Kasumi-1 (cell line): ENCODE results near the gene GIPC3.

Source experiments
- DNase-seq, 2 experiments: peaks; one replicate each; lab custom pipeline; 2025; lab: John Stamatoyannopoulos, UW

GIPC3 gene

GRCh38 chr19:3585301-3586126 is at the start of gene GIPC3:
Gene GIPC3 (plus strand): TSS chr19:3585478. CDS start chr19:3585598, 120 bp downstream.
- DNase-seq = no peak

DNA sequence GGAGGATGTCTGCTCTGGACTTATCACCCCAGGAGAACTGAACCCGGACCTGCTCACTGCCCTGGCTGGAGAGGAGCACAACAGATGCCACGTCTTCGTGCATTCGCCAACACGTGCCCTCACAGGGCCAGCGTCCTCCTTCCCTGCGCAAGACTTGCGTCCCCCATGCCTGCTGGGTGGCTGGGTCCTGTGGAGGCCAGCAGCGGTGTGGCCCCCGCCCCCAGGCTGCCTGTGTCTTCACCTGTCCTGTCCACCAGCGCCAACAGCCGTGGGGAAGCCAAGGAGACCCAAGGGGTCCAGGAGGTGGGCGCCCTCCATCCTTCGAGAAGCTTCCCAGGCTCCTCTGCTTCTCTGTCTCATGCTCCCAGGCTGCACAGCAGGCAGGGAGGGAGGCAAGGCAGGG is 49.7 kb upstream of the GIPC3 start:
- no peak for DNase-seq

- no peak for DNase-seq
Measured at GRCh38 chr19:3535981-3536380, 49.3 kb upstream of the GIPC3 start.

GRCh38 chr19:3536429-3537100 is 48.7 kb upstream of the GIPC3 start:
- DNase-seq = no peak

DNA sequence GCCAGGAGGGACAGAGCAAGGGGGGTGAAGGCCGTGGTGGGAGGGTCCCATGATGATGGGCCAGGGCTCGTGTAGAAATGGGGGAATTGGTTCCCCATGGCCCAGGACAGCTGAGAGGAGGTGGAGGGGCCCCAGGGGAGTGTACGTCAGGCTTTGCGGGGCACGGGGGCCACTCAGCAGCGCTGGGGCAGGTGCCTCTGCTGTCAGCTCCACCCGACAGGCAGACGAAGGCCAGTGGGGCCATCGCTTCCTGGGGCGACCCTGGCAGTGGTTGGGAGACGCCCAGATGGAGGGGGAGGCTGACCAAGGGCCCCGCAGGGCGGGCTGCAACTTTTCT is 48.2 kb upstream of the GIPC3 start:
- DNase-seq = no peak

DNA sequence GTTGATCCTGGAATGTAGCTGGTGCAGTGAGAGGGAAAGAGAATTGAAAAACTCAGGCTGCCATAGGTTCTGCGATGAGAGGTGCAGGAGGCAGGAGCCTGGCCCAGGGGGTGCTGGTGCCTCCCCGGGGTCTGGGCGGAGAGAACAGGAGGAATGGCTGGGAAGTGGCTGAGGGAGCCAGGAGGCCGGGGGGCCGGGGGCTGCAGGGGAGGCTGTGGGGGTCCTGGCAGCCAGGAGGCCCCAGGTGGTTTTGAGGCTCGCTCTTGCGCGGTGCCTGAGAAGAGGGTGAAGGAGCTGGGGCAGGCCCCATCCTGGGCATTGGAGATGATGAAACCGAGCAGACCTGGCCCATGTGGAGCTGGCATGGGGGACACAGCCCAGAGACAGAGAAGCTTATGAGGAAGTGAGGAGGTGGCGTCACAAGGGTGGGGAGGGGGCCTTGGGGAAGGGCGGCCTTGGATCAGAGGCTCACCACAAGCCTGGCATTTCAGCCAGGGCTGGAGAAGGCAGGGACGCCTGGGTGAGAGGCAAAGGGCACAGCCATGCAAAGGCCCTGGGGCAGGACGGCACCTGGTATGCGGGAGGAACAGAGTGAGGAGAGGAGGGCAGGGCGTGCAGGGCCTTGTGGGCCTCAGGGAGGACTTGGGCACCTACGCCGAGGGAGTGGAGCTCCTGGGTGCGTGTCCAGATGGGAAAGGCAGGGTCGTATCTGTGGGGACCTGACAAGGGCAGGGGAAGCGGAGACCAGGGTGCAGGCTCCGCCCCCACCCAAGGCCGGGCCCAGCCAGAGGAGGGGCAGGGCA is 47.6 kb upstream of the GIPC3 start:
- DNase-seq = no peak

DNA sequence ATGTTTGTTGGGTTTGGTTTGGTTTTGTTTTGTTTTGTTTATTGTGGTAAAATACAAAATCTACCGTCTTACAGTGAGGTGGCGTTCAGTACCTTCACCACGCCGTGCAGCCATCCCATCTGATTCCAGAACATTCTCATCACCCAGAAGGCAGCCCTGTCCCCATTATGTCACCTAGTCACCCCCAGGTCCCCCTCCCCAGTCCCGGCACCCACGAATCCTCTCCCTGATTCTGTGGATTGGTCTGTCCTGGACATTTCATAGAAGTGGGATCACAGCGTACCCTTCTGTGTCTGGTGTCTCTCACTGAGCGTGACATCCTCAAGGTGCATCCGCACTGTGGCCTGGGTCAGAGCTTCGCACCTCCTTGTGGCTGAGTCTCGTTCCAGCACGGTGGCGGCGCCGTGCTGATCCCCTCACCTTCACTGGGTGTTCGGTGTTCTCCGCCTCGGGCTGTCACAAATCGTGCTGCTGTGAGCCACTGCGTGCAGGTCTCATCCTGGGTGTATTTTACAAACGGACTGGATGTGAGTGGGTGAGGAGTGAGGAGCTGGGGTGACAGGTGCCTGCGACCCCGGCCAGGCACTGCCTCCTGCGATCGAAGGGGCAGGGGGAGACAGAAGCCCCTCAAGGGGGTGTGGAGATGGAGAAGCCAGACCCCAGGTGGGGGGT is 46.9 kb upstream of the GIPC3 start:
- no peak for DNase-seq

DNA sequence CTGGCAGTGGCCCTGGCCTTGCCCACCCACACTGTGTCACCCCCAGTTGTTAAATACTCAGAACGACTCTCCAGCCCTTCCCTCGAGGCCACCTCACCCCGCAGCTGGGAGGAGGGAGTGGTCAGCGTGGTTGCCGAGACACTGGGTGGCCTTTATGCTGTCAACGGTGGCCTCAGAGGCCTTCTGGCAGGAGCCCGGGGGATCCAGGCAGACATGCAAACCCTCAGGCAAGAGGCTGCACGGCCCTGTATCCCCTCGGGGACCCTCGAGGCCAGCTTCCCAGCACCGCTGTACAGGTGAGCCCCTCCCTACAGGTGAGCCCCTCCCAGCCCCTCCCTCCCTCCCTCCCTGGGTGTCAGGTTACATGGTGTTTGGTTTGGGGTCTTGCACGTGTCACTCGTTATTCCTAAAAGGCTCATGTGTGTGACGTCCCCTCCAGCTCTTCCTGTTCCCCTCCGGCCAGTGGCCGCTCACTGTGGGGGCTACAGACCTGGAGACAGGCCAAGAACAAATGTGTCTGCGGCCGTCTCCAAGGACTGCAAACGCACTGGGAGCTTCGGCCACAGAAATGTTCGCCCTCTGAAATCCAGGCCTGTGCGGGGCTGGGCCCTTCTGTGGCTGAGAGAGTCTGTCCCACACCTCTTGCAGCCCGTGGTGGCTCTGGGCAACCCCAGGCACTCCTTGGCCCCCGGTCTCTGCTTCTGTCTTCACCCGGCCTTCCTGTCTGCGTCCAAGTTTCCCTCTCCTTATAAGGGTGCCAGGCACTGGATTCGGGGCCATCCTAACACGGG is 46.1 kb upstream of the GIPC3 start, which contains the start of gene TEKTIP1:
TSS of gene TEKTIP1 (plus strand) at position 210 of the 791 bp plus-strand sequence. CDS start at position 214, 4 bp downstream.
- DNase-seq = no peak

DNA sequence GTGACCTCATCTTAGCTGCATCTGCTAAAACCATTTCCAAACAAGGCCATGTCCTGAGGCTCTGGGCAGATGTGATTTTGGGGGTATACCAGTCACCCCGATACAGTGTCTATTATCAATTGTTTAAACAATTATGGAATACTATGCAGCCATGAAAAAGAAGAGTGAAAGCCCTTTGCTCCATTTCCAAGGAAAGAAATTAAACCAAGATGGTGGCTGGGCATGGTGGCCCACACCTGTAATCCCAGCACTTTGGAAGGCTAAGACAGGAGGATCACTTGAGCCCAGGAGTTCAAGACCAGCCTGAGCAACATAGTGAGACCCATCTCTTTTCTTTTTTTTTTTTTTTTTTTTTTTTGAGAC is 45.5 kb upstream of the GIPC3 start:
- DNase-seq = no peak

DNA sequence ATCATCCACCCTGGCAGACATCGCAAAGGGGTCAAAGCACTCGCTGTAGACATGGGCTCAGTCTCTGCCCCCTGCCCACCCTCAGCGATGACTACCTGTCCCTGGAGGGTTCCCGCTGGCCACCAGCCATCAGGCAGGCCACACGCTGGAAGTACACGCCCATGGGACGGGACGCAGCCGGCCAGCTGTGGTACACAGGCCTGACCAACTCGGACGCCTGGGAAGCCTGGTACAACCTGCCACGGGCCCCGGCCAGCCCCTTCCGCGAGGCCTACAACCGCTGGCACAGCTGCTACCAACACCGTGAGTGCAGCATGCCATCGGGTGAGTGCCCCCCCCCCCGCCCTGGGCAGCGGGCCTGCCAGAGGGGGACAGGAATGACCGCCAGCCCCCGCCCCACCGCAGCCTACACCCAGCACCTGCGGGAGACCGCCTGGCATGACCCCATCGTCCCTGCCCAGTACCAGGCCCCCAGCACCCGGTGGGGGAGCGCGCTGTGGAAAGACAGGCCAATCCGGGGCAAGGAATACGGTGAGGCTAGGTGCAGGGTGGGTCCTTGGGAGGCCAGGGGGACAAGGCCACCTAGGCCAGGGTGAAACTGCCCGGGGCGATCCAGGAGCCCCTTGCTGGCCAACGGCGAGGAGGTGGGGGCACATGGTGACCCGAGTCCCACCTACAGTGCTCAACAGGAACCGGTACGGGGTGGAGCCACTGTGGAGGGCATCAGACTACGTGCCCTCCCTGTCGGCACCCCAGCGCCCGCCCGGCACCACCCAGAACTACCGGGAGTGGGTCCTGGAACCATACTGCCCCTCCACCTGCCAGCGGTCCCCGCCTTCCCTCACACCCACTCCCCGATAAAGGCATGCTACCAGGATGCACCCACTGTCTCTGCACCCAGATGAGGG is 41.9 kb upstream of the GIPC3 start:
- DNase-seq = no peak

- DNase-seq = no peak
Measured at GRCh38 chr19:3544058-3544376, 41.3 kb upstream of the GIPC3 start.

- peak; percentile 13 to 35 for DNase-seq
Measured at GRCh38 chr19:3544742-3545668, 40.3 kb upstream of the GIPC3 start.

DNA sequence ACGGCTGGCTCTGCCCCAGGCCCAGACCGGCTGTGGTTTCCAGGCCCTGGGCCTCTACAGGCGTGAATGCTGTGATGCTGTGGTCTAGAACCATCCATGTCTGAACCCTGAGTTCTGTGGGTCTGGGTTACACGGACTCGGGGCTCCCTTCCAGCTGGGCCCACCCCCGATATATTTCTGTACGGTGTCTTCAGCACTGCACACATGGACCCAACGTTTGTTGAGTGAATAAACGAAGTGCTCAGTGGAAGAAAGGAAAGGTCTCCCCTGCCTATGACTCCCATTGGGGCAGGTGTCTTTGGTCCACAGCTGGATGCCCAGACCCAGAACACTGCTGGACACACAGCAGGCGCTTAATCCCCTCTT is 39.6 kb upstream of the GIPC3 start:
- DNase-seq = no peak

- DNase-seq = no peak
Measured at GRCh38 chr19:3546119-3546518, 39.2 kb upstream of the GIPC3 start.

- no peak for DNase-seq
Measured at GRCh38 chr19:3547301-3547731, 38.0 kb upstream of the GIPC3 start.

DNA sequence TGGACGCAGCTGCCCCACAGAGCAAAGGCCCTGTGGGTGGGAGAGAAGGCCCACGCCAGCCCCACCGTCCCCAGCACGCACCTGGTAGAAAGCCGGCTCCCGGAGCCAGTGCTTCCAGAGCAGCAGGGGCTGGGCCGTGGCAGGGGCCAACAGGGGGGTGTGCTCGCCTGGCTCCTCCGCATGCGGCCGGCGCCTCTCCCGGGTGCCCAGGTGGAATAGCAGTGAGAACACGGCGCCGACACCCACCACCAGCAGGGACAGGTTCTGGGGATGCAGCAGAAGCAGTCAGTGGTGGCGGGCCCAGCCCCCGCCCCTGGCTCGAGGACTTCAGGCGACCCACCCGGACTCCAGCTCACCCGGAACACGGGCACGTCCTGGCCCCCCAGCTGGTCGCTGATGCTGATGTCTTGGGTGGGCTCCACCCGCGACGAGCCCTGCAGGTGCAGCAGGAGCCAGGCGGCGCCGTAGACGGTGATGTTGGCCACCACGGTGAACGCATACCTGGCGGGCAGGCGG is 37.5 kb upstream of the GIPC3 start:
- no peak for DNase-seq

- DNase-seq = peak in 1 of 2 experiments; percentile 7
Measured at GRCh38 chr19:3548606-3549005, 36.7 kb upstream of the GIPC3 start.

GRCh38 chr19:3549816-3550215 is 35.5 kb upstream of the GIPC3 start:
- DNase-seq = no peak
